Measurements from ENCODE around the gene HAX1.

The HAX1 gene

GRCh38 chr1:154237435-154237834 is 35.0 kb upstream of the HAX1 start:
- no peak for TF ChIP-seq CTCF (IDR thresholded peaks at IDR 0.05; ENCODE audit: low read depth, low read length)
- in situ Hi-C loops (cut with HindIII; ENCODE audit: low sequenced_read_pairs), result no loop called here
- DNase-seq (ENCODE audit: low read depth, low spot score), result no peak
- H3K4me3 ChIP-seq (ENCODE audit: low read depth, low read length), result no peak overlapping the region

- in situ Hi-C loops (cut with HindIII; ENCODE audit: low sequenced_read_pairs), result no loop called here
These were observed 34.4 kb upstream of the HAX1 start for GRCh38 chr1:154237880-154238506.

GRCh38 chr1:154239491-154239890 is 32.9 kb upstream of the HAX1 start:
- in situ Hi-C loops (cut with HindIII; ENCODE audit: low sequenced_read_pairs), result no loop called here
- TF ChIP-seq CTCF (IDR thresholded peaks at IDR 0.05; ENCODE audit: low read depth, low read length), result no peak
- DNase-seq (ENCODE audit: low read depth, low spot score), result no peak
- H3K4me3 ChIP-seq (ENCODE audit: low read depth, low read length), result no peak overlapping the region

More at GRCh38 chr1:154237880-154238506, 34.4 kb upstream of the HAX1 start:
- DNase-seq (ENCODE audit: low read depth, low spot score), result no peak
- TF ChIP-seq CTCF (IDR thresholded peaks at IDR 0.05; ENCODE audit: low read depth, low read length), result no peak
- H3K4me3 ChIP-seq (ENCODE audit: low read depth, low read length), result no peak overlapping the region

GRCh38 chr1:154240294-154240833 is 32.1 kb upstream of the HAX1 start:
- no peak for DNase-seq (ENCODE audit: low read depth, low spot score)
- TF ChIP-seq CTCF (IDR thresholded peaks at IDR 0.05; ENCODE audit: low read depth, low read length), result no peak
- no peak overlapping the region for H3K4me3 ChIP-seq (ENCODE audit: low read depth, low read length)
- in situ Hi-C loops (cut with HindIII; ENCODE audit: low sequenced_read_pairs), result no loop called here

GRCh38 chr1:154241703-154242351 is 30.6 kb upstream of the HAX1 start:
- no peak for TF ChIP-seq CTCF (IDR thresholded peaks at IDR 0.05; ENCODE audit: low read depth, low read length)
- no peak for DNase-seq (ENCODE audit: low read depth, low spot score)

GRCh38 chr1:154253671-154254070 is 18.8 kb upstream of the HAX1 start:
- TF ChIP-seq CTCF (IDR thresholded peaks at IDR 0.05; ENCODE audit: low read depth, low read length), result no peak

More at GRCh38 chr1:154241703-154242351, 30.6 kb upstream of the HAX1 start:
- in situ Hi-C loops (cut with HindIII; ENCODE audit: low sequenced_read_pairs), result no loop called here
- no peak overlapping the region for H3K4me3 ChIP-seq (ENCODE audit: low read depth, low read length)

More at GRCh38 chr1:154253671-154254070, 18.8 kb upstream of the HAX1 start:
- DNase-seq (ENCODE audit: low read depth, low spot score), result no peak
- no peak overlapping the region for H3K4me3 ChIP-seq (ENCODE audit: low read depth, low read length)
- in situ Hi-C loops (cut with HindIII; ENCODE audit: low sequenced_read_pairs), result no loop called here
